H9 (cell line): ENCODE data around the gene OR9Q1. TPM values are rescaled to one million over a fixed set of nuclear protein-coding genes. Genes with fewer than 3 reads are reported as not detected.

ENCODE experiments used
- DNase-seq: peaks from one replicate; pipeline ENCODE4 v3.0.0-alpha.2; 2017
- H2AFZ ChIP-seq: one replicate; pipeline ENCODE4 v1.6.1; 2013; ENCODE audit warnings: mild to moderate bottlenecking, low read length, control low read depth, moderate library complexity
- H2AK5ac ChIP-seq: 2 replicates; pipeline ENCODE4 v1.6.1; 2013; ENCODE audit warnings: low read length, control low read depth, mixed read lengths; ENCODE audit not compliant: insufficient read length
- H2BK120ac ChIP-seq: one replicate; pipeline ENCODE4 v1.6.1; 2013; ENCODE audit warnings: low read depth, mild to moderate bottlenecking, low read length, control low read depth, inconsistent platforms; ENCODE audit not compliant: poor library complexity, severe bottlenecking
- H2BK12ac ChIP-seq: 2 replicates; pipeline ENCODE4 v1.6.1; 2013; ENCODE audit warnings: low read length, control low read depth, mixed read lengths, low read depth; ENCODE audit not compliant: insufficient read length
- H2BK15ac ChIP-seq: 2 replicates; pipeline ENCODE4 v1.6.1; 2013; ENCODE audit warnings: low read depth, low read length, control low read depth
- H2BK20ac ChIP-seq: one replicate; pipeline ENCODE4 v1.6.1; 2013; ENCODE audit warnings: low read depth, mild to moderate bottlenecking, low read length, control low read depth, inconsistent platforms; ENCODE audit not compliant: poor library complexity, severe bottlenecking
- H2BK5ac ChIP-seq: 2 replicates; pipeline ENCODE4 v1.6.1; 2013; ENCODE audit warnings: low read length, control low read depth, mixed read lengths; ENCODE audit not compliant: insufficient read length
- H3K14ac ChIP-seq: 2 replicates; pipeline ENCODE4 v1.6.1; 2013; ENCODE audit warnings: low read length, control low read depth; ENCODE audit not compliant: insufficient read depth
- H3K18ac ChIP-seq: 2 replicates; pipeline ENCODE4 v1.6.1; 2013; ENCODE audit warnings: low read depth, mild to moderate bottlenecking, mixed read lengths, low read length, control low read depth; ENCODE audit not compliant: insufficient read length
- H3K23ac ChIP-seq: 2 replicates; pipeline ENCODE4 v1.6.1; 2013; ENCODE audit warnings: low read length, control low read depth, mixed read lengths, low read depth; ENCODE audit not compliant: insufficient read length
- H3K23me2 ChIP-seq: 2 replicates; pipeline ENCODE4 v1.6.1; 2013; ENCODE audit warnings: low read depth, mild to moderate bottlenecking, mixed read lengths, low read length, control low read depth; ENCODE audit not compliant: insufficient read length, poor library complexity, severe bottlenecking
- H3K27ac ChIP-seq: 2 replicates; pipeline ENCODE4 v1.5.1; 2013; ENCODE audit warnings: low read length, control low read depth, mixed read lengths, low read depth; ENCODE audit not compliant: insufficient read length
- H3K27me3 ChIP-seq: 2 replicates; pipeline ENCODE4 v1.6.1; 2013; ENCODE audit warnings: low read length, control low read depth, inconsistent platforms; ENCODE audit not compliant: insufficient read depth
- H3K4ac ChIP-seq: 2 replicates; pipeline ENCODE4 v1.6.1; 2013; ENCODE audit warnings: low read depth, mild to moderate bottlenecking, control low read depth, inconsistent platforms, low read length, moderate library complexity
- H3K4me1 ChIP-seq: 2 replicates; pipeline ENCODE4 v1.6.1; 2013; ENCODE audit warnings: low read length, control low read depth, inconsistent platforms; ENCODE audit not compliant: insufficient read depth
- H3K4me2 ChIP-seq: 2 replicates; pipeline ENCODE4 v1.6.1; 2013; ENCODE audit warnings: low read length, control low read depth, mixed read lengths; ENCODE audit not compliant: insufficient read length, insufficient read depth
- H3K56ac ChIP-seq: 2 replicates; pipeline ENCODE4 v1.6.1; 2013; ENCODE audit warnings: low read depth, mild to moderate bottlenecking, mixed read lengths, low read length, control low read depth; ENCODE audit not compliant: insufficient read length
- H3K79me1 ChIP-seq: 2 replicates; pipeline ENCODE4 v1.6.1; 2013; ENCODE audit warnings: low read depth, mild to moderate bottlenecking, moderate library complexity, low read length, control low read depth, inconsistent platforms; ENCODE audit not compliant: insufficient read depth, poor library complexity, severe bottlenecking
- H3K79me2 ChIP-seq: 2 replicates; pipeline ENCODE4 v1.6.1; 2013; ENCODE audit warnings: low read length, control low read depth, inconsistent platforms; ENCODE audit not compliant: insufficient read depth
- H3K9ac ChIP-seq: 2 replicates; pipeline ENCODE4 v1.6.1; 2013; ENCODE audit warnings: low read length, control low read depth, mixed read lengths; ENCODE audit not compliant: insufficient read length; ENCODE audit errors: extremely low read depth
- H3K9me3 ChIP-seq: one replicate; pipeline ENCODE4 v1.6.1; 2013; ENCODE audit warnings: low read depth, low read length, inconsistent platforms; ENCODE audit not compliant: control insufficient read depth
- H3T11ph ChIP-seq: one replicate; pipeline ENCODE4 v1.6.1; 2013; ENCODE audit warnings: mild to moderate bottlenecking, low read length, control low read depth, inconsistent platforms
- H4K20me1 ChIP-seq: one replicate; pipeline ENCODE4 v1.6.1; 2013; ENCODE audit not compliant: control insufficient read depth, insufficient read length, insufficient read depth
- H4K5ac ChIP-seq: 2 replicates; pipeline ENCODE4 v1.6.1; 2013; ENCODE audit warnings: low read depth, mild to moderate bottlenecking, mixed read lengths, low read length, control low read depth; ENCODE audit not compliant: insufficient read length
- H4K8ac ChIP-seq: replicated peaks from 2 replicates; pipeline ENCODE4 v1.6.1; 2013; ENCODE audit warnings: low read length, control low read depth, mixed read lengths, low read depth; ENCODE audit not compliant: insufficient read length
- H4K91ac ChIP-seq: 2 replicates; pipeline ENCODE4 v1.6.1; 2013; ENCODE audit warnings: low read depth, mild to moderate bottlenecking, moderate library complexity, mixed read lengths, low read length, control low read depth; ENCODE audit not compliant: insufficient read length
- H3K27ac Mint-ChIP-seq, 3 experiments: 2 replicates in 2 of 3; 3 replicates in 1 of 3; pipeline ENCODE4 v1.8.0; 2020 to 2021; ENCODE audit warnings: mixed read lengths in 3 of 3, mild to moderate bottlenecking in 1 of 3, moderate library complexity in 1 of 3
- H3K27me3 Mint-ChIP-seq: 2 replicates; pipeline ENCODE4 v1.8.0; 2021; ENCODE audit warnings: low read depth, mild to moderate bottlenecking, moderate library complexity, mixed read lengths
- H3K36me3 Mint-ChIP-seq, 3 experiments: 2 replicates in 2 of 3; 3 replicates in 1 of 3; pipeline ENCODE4 v1.8.0; 2020 to 2021; ENCODE audit warnings: low read depth in 3 of 3, mixed read lengths in 3 of 3; ENCODE audit not compliant: insufficient read depth in 1 of 3
- H3K4me1 Mint-ChIP-seq, 2 experiments: 2 replicates each; pipeline ENCODE4 v1.8.0; 2020; ENCODE audit warnings: mixed read lengths in 2 of 2
- H3K4me3 Mint-ChIP-seq, 2 experiments: 2 replicates in 1 of 2; 3 replicates in 1 of 2; pipeline ENCODE4 v1.8.0; 2020 to 2021; ENCODE audit warnings: mild to moderate bottlenecking in 2 of 2, mixed read lengths in 2 of 2, moderate library complexity in 1 of 2
- H3K9me3 Mint-ChIP-seq, 2 experiments: 2 replicates in 1 of 2; 3 replicates in 1 of 2; pipeline ENCODE4 v1.8.0; 2020; ENCODE audit warnings: mild to moderate bottlenecking in 2 of 2, mixed read lengths in 2 of 2, moderate library complexity in 1 of 2
- CTCF ChIP-seq: fragments of 200-600 bp; sonication (generic); conservative IDR thresholded peaks from 3 replicates; pipeline ENCODE4 v1.8.0; 2021; ENCODE audit warnings: antibody characterized with exemption, mild to moderate bottlenecking
- WGBS: extraction: QIAGEN DNeasy Blood & Tissue Kit; methylation state at CpG from one replicate; pipeline ENCODE4 v1.1.7; 2013; ENCODE audit warnings: missing lambda C conversion rate, low lambda C conversion rate, mixed read lengths; ENCODE audit not compliant: insufficient read length; ENCODE audit errors: extremely low coverage; 5-methylcytosine and 5-hydroxymethylcytosine counted together
- total RNA-seq: library from RNA; stranded (reverse); gene quantifications from 2 replicates; pipeline ENCODE4 v1.2.1, GENCODE V29; 2021

Gene OR9Q1
- total RNA-seq, 1 experiment from 2014 or later: not detected

- Histone ChIP-seq H3T11ph (no peak overlapping the region), H3K9me3 (no peaks in the 10 kb centered on the region), H3K9ac (no peak overlapping the region), H2AK5ac (no peak overlapping the region), H3K4ac (no peak overlapping the region), H3K4me2 (no peak overlapping the region), H3K4me1 (no peaks in the 10 kb centered on the region), H4K20me1 (no peaks in the 10 kb centered on the region), H3K79me1 (no peaks in the 10 kb centered on the region), H2AFZ (no peak overlapping the region), H3K23me2 (no peaks in the 10 kb centered on the region), H4K5ac (no peak overlapping the region), H2BK15ac (no peak overlapping the region), H3K18ac (no peak overlapping the region), H4K8ac (no peak overlapping the region), H3K14ac (no peak overlapping the region), H3K27me3 (no peaks in the 10 kb centered on the region), H2BK12ac (no peak overlapping the region), H4K91ac (no peak overlapping the region), H3K56ac (no peak overlapping the region), H3K27ac (no peak overlapping the region), H2BK20ac (no peak overlapping the region), H2BK120ac (no peak overlapping the region), H3K79me2 (no peaks in the 10 kb centered on the region), H3K23ac (no peak overlapping the region), H2BK5ac (no peak overlapping the region)
- H3K9me3 Mint-ChIP-seq: no peaks in the 10 kb centered on the region; a peak in 1 of 5 replicates
- DNase-seq: no peak
- no CpG with 5 or more reads among the region's 6 CpGs for WGBS
- H3K27ac Mint-ChIP-seq: no peak overlapping the region
- H3K36me3 Mint-ChIP-seq: no peaks in the 10 kb centered on the region
- no peak overlapping the region for H3K4me3 Mint-ChIP-seq
- 0 out of 4 replicates have a peak, but pooled peaks cover 0 to 2% of the 10 kb centered on the region in 2 experiments for H3K4me1 Mint-ChIP-seq
- no peak for TF ChIP-seq CTCF
- no peaks in the 10 kb centered on the region; the same call in 1 of the 2 replicates for H3K27me3 Mint-ChIP-seq
Observed at GRCh38 chr11:58011771-58012170, 11.9 kb upstream of the OR9Q1 start.
